Liver (tissue), 3 donors: ENCODE results near the gene FPR1.

Source experiments
- FOXA1 ChIP-seq: IDR thresholded peaks from 2 replicates; pipeline ENCODE4 v1.6.1; 2016; ENCODE audit warnings: antibody characterized with exemption
- GABPA ChIP-seq, 2 donors: IDR thresholded peaks in 1 of 2; conservative IDR thresholded peaks in 1 of 2; 2 replicates each; pipeline ENCODE4 v1.6.1; 2016; ENCODE audit warnings: antibody characterized with exemption in 2 of 2, mild to moderate bottlenecking in 1 of 2, moderate library complexity in 1 of 2
- HNF4G ChIP-seq: IDR thresholded peaks from 2 replicates; pipeline ENCODE4 v1.6.1; 2016; ENCODE audit warnings: antibody characterized with exemption
- JUND ChIP-seq, 2 donors: IDR thresholded peaks; 2 replicates each; pipeline ENCODE4 v1.6.1; 2016; ENCODE audit warnings: antibody characterized with exemption in 2 of 2
- NR2F2 ChIP-seq: IDR thresholded peaks from 2 replicates; pipeline ENCODE4 v1.6.1; 2016; ENCODE audit warnings: antibody characterized with exemption
- RXRA ChIP-seq, 2 donors: IDR thresholded peaks; 2 replicates each; pipeline ENCODE4 v1.6.1; 2017 to 2018; ENCODE audit warnings: antibody characterized with exemption in 2 of 2, mild to moderate bottlenecking in 1 of 2
- SP1 ChIP-seq: IDR thresholded peaks from 2 replicates; pipeline ENCODE4 v1.6.1; 2018; ENCODE audit warnings: antibody characterized with exemption, mild to moderate bottlenecking
- TAF1 ChIP-seq: conservative IDR thresholded peaks from 2 replicates; pipeline ENCODE4 v1.6.1; 2016; ENCODE audit warnings: antibody characterized with exemption, mild to moderate bottlenecking
- YY1 ChIP-seq: IDR thresholded peaks from 2 replicates; pipeline ENCODE4 v1.6.1; 2016; ENCODE audit warnings: antibody characterized with exemption, mild to moderate bottlenecking
- TF ChIP-seq, protein P1 (sequence below): fragments of 150-350 bp; IDR thresholded peaks from 2 replicates; pipeline ENCODE4 v1.5.1; 2017; ENCODE audit warnings: improper control_type of control experiment, low read depth, low read length; ENCODE audit not compliant: missing input control
- TF ChIP-seq, protein P2 (sequence below): IDR thresholded peaks from 2 replicates; pipeline ENCODE4 v1.6.1; 2016; ENCODE audit warnings: antibody characterized with exemption, mild to moderate bottlenecking
- TF ChIP-seq, protein P3 (sequence below): IDR thresholded peaks from 2 replicates; pipeline ENCODE4 v1.6.1; 2016; ENCODE audit warnings: antibody characterized with exemption
- TF ChIP-seq, protein P4 (sequence below): IDR thresholded peaks from 2 replicates; pipeline ENCODE4 v1.6.1; 2016; ENCODE audit warnings: antibody characterized with exemption
- TF ChIP-seq, protein P5 (sequence below): IDR thresholded peaks from 2 replicates; pipeline ENCODE4 v1.6.1; 2016; ENCODE audit warnings: antibody characterized with exemption
- donor health status: healthy.
- donor health status: healthy.

DNA sequence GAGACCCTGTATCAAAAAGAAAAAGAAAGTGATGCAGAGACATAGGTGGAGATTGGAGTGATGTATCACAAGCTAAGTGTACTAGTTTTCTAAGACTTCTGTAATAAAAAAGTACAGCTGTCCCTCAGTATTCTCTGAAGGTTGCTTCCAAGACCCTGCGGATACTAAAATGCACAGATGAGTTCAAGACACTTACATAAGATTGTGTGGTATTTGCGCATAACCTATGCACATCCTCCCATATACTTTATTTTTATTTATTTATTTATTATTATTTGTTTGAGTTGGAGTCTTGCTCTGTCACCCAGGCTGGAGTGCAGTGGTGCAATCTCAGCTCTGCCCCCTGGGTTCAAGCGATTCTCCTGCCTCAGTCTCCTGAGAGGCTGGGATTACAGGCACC is 14.3 kb downstream of the FPR1 start:
- TF ChIP-seq, protein P1, sequence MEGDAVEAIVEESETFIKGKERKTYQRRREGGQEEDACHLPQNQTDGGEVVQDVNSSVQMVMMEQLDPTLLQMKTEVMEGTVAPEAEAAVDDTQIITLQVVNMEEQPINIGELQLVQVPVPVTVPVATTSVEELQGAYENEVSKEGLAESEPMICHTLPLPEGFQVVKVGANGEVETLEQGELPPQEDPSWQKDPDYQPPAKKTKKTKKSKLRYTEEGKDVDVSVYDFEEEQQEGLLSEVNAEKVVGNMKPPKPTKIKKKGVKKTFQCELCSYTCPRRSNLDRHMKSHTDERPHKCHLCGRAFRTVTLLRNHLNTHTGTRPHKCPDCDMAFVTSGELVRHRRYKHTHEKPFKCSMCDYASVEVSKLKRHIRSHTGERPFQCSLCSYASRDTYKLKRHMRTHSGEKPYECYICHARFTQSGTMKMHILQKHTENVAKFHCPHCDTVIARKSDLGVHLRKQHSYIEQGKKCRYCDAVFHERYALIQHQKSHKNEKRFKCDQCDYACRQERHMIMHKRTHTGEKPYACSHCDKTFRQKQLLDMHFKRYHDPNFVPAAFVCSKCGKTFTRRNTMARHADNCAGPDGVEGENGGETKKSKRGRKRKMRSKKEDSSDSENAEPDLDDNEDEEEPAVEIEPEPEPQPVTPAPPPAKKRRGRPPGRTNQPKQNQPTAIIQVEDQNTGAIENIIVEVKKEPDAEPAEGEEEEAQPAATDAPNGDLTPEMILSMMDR, result no peak
- TF ChIP-seq NR2F2 (no peak), SP1 (no peak), GABPA (IDR thresholded peaks at IDR 0.05 in 1 of 2, conservative IDR thresholded peaks at IDR 0.05 in 1 of 2) (no peak), RXRA (IDR thresholded peaks at IDR 0.05) (no peak), JUND (IDR thresholded peaks at IDR 0.05) (no peak), TAF1 (no peak), YY1 (no peak), FOXA1 (no peak), HNF4G (no peak)
- TF ChIP-seq, protein P2, sequence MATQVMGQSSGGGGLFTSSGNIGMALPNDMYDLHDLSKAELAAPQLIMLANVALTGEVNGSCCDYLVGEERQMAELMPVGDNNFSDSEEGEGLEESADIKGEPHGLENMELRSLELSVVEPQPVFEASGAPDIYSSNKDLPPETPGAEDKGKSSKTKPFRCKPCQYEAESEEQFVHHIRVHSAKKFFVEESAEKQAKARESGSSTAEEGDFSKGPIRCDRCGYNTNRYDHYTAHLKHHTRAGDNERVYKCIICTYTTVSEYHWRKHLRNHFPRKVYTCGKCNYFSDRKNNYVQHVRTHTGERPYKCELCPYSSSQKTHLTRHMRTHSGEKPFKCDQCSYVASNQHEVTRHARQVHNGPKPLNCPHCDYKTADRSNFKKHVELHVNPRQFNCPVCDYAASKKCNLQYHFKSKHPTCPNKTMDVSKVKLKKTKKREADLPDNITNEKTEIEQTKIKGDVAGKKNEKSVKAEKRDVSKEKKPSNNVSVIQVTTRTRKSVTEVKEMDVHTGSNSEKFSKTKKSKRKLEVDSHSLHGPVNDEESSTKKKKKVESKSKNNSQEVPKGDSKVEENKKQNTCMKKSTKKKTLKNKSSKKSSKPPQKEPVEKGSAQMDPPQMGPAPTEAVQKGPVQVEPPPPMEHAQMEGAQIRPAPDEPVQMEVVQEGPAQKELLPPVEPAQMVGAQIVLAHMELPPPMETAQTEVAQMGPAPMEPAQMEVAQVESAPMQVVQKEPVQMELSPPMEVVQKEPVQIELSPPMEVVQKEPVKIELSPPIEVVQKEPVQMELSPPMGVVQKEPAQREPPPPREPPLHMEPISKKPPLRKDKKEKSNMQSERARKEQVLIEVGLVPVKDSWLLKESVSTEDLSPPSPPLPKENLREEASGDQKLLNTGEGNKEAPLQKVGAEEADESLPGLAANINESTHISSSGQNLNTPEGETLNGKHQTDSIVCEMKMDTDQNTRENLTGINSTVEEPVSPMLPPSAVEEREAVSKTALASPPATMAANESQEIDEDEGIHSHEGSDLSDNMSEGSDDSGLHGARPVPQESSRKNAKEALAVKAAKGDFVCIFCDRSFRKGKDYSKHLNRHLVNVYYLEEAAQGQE, result no peak
- TF ChIP-seq, protein P3, sequence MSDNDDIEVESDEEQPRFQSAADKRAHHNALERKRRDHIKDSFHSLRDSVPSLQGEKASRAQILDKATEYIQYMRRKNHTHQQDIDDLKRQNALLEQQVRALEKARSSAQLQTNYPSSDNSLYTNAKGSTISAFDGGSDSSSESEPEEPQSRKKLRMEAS, result no peak
- TF ChIP-seq, protein P4, sequence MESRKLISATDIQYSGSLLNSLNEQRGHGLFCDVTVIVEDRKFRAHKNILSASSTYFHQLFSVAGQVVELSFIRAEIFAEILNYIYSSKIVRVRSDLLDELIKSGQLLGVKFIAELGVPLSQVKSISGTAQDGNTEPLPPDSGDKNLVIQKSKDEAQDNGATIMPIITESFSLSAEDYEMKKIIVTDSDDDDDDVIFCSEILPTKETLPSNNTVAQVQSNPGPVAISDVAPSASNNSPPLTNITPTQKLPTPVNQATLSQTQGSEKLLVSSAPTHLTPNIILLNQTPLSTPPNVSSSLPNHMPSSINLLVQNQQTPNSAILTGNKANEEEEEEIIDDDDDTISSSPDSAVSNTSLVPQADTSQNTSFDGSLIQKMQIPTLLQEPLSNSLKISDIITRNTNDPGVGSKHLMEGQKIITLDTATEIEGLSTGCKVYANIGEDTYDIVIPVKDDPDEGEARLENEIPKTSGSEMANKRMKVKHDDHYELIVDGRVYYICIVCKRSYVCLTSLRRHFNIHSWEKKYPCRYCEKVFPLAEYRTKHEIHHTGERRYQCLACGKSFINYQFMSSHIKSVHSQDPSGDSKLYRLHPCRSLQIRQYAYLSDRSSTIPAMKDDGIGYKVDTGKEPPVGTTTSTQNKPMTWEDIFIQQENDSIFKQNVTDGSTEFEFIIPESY, result no peak
- TF ChIP-seq, protein P5, sequence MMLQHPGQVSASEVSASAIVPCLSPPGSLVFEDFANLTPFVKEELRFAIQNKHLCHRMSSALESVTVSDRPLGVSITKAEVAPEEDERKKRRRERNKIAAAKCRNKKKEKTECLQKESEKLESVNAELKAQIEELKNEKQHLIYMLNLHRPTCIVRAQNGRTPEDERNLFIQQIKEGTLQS, result no peak
